Transverse colon (tissue), 4 donors: ENCODE measurements around the gene FLYWCH1.

ENCODE experiments used
- CTCF ChIP-seq, 5 experiments: fragments of 200-600 bp in 3 of 5; fragments of 450-650 bp in 2 of 5; sonication (generic) in 3 of 5; IDR thresholded peaks; 1 replicate in 2 of 5; 2 replicates in 3 of 5; pipeline ENCODE4 v1.5.1; 2016 to 2017; ENCODE audit warnings: antibody characterized with exemption in 5 of 5, inconsistent platforms in 3 of 5, mild to moderate bottlenecking in 2 of 5, moderate library complexity in 1 of 5
- POLR2AphosphoS5 ChIP-seq, 3 donors: sonication (generic); formaldehyde crosslinking; IDR thresholded peaks; one replicate each; pipeline ENCODE4 v1.6.1; 2016; ENCODE audit warnings: antibody characterized with exemption in 3 of 3

DNA sequence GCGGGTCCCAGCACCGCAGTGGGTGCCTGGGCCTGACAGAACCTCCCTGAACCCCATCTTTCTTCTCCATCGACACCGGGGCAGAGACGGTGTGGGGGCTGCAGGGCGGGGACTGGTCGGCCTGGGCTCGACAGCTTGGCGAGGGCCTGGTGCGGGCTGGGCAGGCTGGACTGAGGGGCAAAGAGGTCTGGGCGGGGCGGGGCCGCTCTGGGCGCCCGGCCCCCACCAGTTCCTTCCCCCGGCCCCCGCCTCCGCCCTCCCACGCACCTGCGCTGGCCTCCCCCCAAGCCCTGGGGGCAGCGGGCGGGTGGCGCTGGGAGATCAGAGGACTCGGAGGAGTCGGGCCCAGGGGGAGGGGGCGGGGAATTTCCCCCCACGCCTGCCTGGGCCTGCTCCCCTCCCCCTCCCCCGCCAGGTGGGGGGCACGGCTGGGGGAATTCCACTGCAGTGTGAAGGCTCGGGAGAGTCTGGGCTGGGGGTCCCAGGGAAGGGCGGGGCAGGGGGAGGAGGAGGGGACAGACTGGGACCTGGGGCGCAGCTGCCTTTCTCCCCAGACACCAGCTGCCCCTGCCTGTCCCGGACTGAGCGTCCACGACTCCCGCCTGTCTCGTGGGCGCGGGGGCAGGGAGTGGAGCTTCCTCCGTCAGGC lies 51.5 kb downstream of the FLYWCH1 start:
- TF ChIP-seq CTCF (IDR thresholded peaks at IDR 0.05), result no peak
- no peak for TF ChIP-seq POLR2AphosphoS5 (IDR thresholded peaks at IDR 0.05)
